SK-N-SH (cell line): ENCODE measurements around the gene TTC3. TPM values are rescaled to one million over a fixed set of nuclear protein-coding genes. Genes with fewer than 3 reads are reported as not detected.

ENCODE experiments used
- CTCF ChIA-PET: fragments of 300-600, 350-600 bp; formaldehyde crosslinking; extraction: SDS; loops from one replicate; lab custom pipeline; 2021; lab: Yijun Ruan, JAX
- POLR2A ChIA-PET: fragments of 350-600 bp; sonication (Branson Sonifier 250); formaldehyde crosslinking; extraction: SDS; loops from one replicate; lab custom pipeline; 2020; ENCODE audit warnings: antibody characterized with exemption, inconsistent platforms; lab: Yijun Ruan, JAX
- DNase-seq: peaks from one replicate; pipeline ENCODE4 v3.0.0; 2012
- H2AFZ ChIP-seq: fragments of 200-600 bp; sonication (generic); 2 replicates; pipeline ENCODE4 v1.8.1; 2016; ENCODE audit warnings: antibody characterized with exemption, mild to moderate bottlenecking, low read depth
- H3F3A ChIP-seq: fragments of 200-600 bp; sonication (generic); replicated peaks from 2 replicates; pipeline ENCODE3; 2016; ENCODE audit warnings: antibody characterized with exemption, mild to moderate bottlenecking; ENCODE audit not compliant: insufficient read depth
- H3K27ac ChIP-seq, 2 experiments: fragments of 200-500 bp in 1 of 2; fragments of 200-600 bp in 1 of 2; sonication (Bioruptor generic) in 1 of 2; sonication (generic), shearing (Covaris generic) in 1 of 2; 2 replicates each; pipeline versions ENCODE4 v1.5.1 to v1.6.1; 2014 to 2016; ENCODE audit warnings: low read depth in 2 of 2, inconsistent platforms in 1 of 2, low read length in 1 of 2, mild to moderate bottlenecking in 1 of 2, mixed read lengths in 1 of 2
- H3K27me3 ChIP-seq: fragments of 200-600 bp; sonication (generic), shearing (Covaris generic); 2 replicates; pipeline ENCODE4 v1.6.1; 2016; ENCODE audit warnings: mixed run types; ENCODE audit not compliant: insufficient read depth
- H3K36me3 ChIP-seq, 2 experiments: fragments of 200-500 bp in 1 of 2; fragments of 200-600 bp in 1 of 2; sonication (Bioruptor generic) in 1 of 2; sonication (generic) in 1 of 2; replicated peaks in 1 of 2; 2 replicates each; pipeline versions ENCODE3 to v1.5.1; 2014 to 2016; ENCODE audit warnings: low read length in 1 of 2, mild to moderate bottlenecking in 1 of 2; ENCODE audit not compliant: insufficient read depth in 2 of 2, control insufficient read depth in 1 of 2
- H3K4me1 ChIP-seq, 2 experiments: fragments of 200-500 bp in 1 of 2; fragments of 200-600 bp in 1 of 2; sonication (Bioruptor generic) in 1 of 2; sonication (generic), shearing (Covaris generic) in 1 of 2; 2 replicates each; pipeline versions ENCODE4 v1.5.1 to v1.6.1; 2014 to 2016; ENCODE audit warnings: low read depth in 1 of 2, low read length in 1 of 2, mixed run types in 1 of 2; ENCODE audit not compliant: insufficient read depth in 2 of 2, control insufficient read depth in 1 of 2
- H3K4me2 ChIP-seq: fragments of 200-600 bp; sonication (generic), shearing (Covaris generic); 2 replicates; pipeline ENCODE4 v1.6.1; 2017; ENCODE audit warnings: mixed run types
- H3K4me3 ChIP-seq, 2 experiments: fragments of 200-500 bp in 1 of 2; fragments of 200-600 bp in 1 of 2; sonication (Bioruptor generic) in 1 of 2; sonication (generic), shearing (Covaris generic) in 1 of 2; 2 replicates each; pipeline versions ENCODE4 v1.5.1 to v1.8.1; 2014 to 2016; ENCODE audit warnings: low read depth in 2 of 2, inconsistent platforms in 1 of 2, low read length in 1 of 2, mild to moderate bottlenecking in 1 of 2, mixed read lengths in 1 of 2, moderate library complexity in 1 of 2
- H3K79me2 ChIP-seq: fragments of 200-600 bp; sonication (generic); 2 replicates; pipeline ENCODE4 v1.8.1; 2017; ENCODE audit warnings: mild to moderate bottlenecking; ENCODE audit not compliant: insufficient read depth
- H3K9ac ChIP-seq: fragments of 200-600 bp; sonication (generic); 2 replicates; pipeline ENCODE4 v1.6.1; 2017; ENCODE audit warnings: mixed run types
- H3K9me2 ChIP-seq: fragments of 200-600 bp; sonication (generic); 2 replicates; pipeline ENCODE4 v1.6.1; 2017; ENCODE audit warnings: mixed run types
- H3K9me3 ChIP-seq: fragments of 200-600 bp; sonication (generic); 2 replicates; pipeline ENCODE4 v1.6.1; 2017; ENCODE audit warnings: mixed run types, mild to moderate bottlenecking, moderate library complexity
- H4K20me1 ChIP-seq: fragments of 200-600 bp; sonication (generic); 2 replicates; pipeline ENCODE4 v1.6.1; 2017; ENCODE audit warnings: mild to moderate bottlenecking, mixed run types; ENCODE audit not compliant: insufficient read depth
- CHD2 ChIP-seq: fragments of 150-350 bp; IDR thresholded peaks from 2 replicates; pipeline ENCODE4 v1.6.1; 2018; ENCODE audit warnings: low read length; ENCODE audit not compliant: partially characterized antibody
- EP300 ChIP-seq, 2 experiments: IDR thresholded peaks; 2 replicates each; pipeline versions ENCODE4 v1.4.0 to v1.6.1; 2012; ENCODE audit warnings: borderline replicate concordance in 1 of 2, low read depth in 1 of 2, low read length in 1 of 2
- FOSL2 ChIP-seq: IDR thresholded peaks from 2 replicates; pipeline ENCODE4 v1.4.0; 2012; ENCODE audit warnings: low read depth, mild to moderate bottlenecking, moderate library complexity, borderline replicate concordance
- FOXJ3 ChIP-seq: sonication (generic); formaldehyde crosslinking; IDR thresholded peaks from 2 replicates; pipeline ENCODE4 v1.5.1; 2020; ENCODE audit warnings: mild to moderate bottlenecking, missing genetic modification reagents
- GABPA ChIP-seq: IDR thresholded peaks from 2 replicates; pipeline ENCODE4 v1.4.0; 2012; ENCODE audit warnings: low read depth, mild to moderate bottlenecking
- GATA2 ChIP-seq: sonication (generic); formaldehyde crosslinking; IDR thresholded peaks from 2 replicates; pipeline ENCODE4 v1.5.0; 2020; ENCODE audit warnings: mild to moderate bottlenecking, missing genetic modification reagents
- MEF2A ChIP-seq: IDR thresholded peaks from 2 replicates; pipeline ENCODE4 v1.4.0; 2012; ENCODE audit warnings: low read depth, borderline replicate concordance
- NFIC ChIP-seq: IDR thresholded peaks from 2 replicates; pipeline ENCODE4 v1.4.0; 2012; ENCODE audit warnings: borderline replicate concordance
- POLR2AphosphoS5 ChIP-seq: IDR thresholded peaks from 2 replicates; pipeline ENCODE4 v1.6.1; 2012; ENCODE audit warnings: low read depth, low read length
- RCOR1 ChIP-seq: fragments of 150-350 bp; IDR thresholded peaks from 2 replicates; pipeline ENCODE4 v1.6.1; 2017; ENCODE audit warnings: antibody characterized with exemption, low read length
- SIN3A ChIP-seq: IDR thresholded peaks from 2 replicates; pipeline ENCODE4 v1.6.1; 2012; ENCODE audit warnings: low read depth, mild to moderate bottlenecking, low read length, moderate library complexity, borderline replicate concordance
- SMC3 ChIP-seq: IDR thresholded peaks from 2 replicates; pipeline ENCODE4 v1.6.1; 2012; ENCODE audit warnings: low read depth, low read length, improper control_type of control experiment
- TAF1 ChIP-seq: IDR thresholded peaks from 2 replicates; pipeline ENCODE4 v1.6.1; 2012; ENCODE audit warnings: low read depth, mild to moderate bottlenecking, low read length, moderate library complexity, borderline replicate concordance
- TCF12 ChIP-seq: IDR thresholded peaks from 2 replicates; pipeline ENCODE4 v1.4.0; 2012
- TEAD4 ChIP-seq: IDR thresholded peaks from 2 replicates; pipeline ENCODE4 v1.4.0; 2012; ENCODE audit warnings: mild to moderate bottlenecking, borderline replicate concordance; ENCODE audit not compliant: insufficient read depth
- YY1 ChIP-seq: IDR thresholded peaks from 2 replicates; pipeline ENCODE4 v1.4.0; 2012; ENCODE audit warnings: low read depth, mild to moderate bottlenecking
- WGBS: methylation state at CpG from one replicate; pipeline ENCODE4 v1.1.6; 2017; ENCODE audit warnings: low lambda C conversion rate; 5-methylcytosine and 5-hydroxymethylcytosine counted together
- polyA plus RNA-seq, 3 experiments: library from polyadenylated mRNA; depleted of rRNA; stranded (reverse); fragments of >200 nt; gene quantifications; 2 replicates each; pipeline ENCODE4 v1.2.3, GENCODE V29; 2012
- TF ChIP-seq, protein P1 (sequence below): IDR thresholded peaks from 2 replicates; pipeline ENCODE4; 2012
- TF ChIP-seq, protein P2 (sequence below): IDR thresholded peaks from 2 replicates; pipeline ENCODE4 v1.4.0; 2012; ENCODE audit warnings: low read depth
- TF ChIP-seq, protein P3 (sequence below): IDR thresholded peaks from 2 replicates; pipeline ENCODE4 v1.6.1; 2012; ENCODE audit warnings: mild to moderate bottlenecking, low read depth, low read length, moderate library complexity
- TF ChIP-seq, protein P4 (sequence below): fragments of 150-350 bp; IDR thresholded peaks from 2 replicates; pipeline ENCODE4 v1.6.1; 2016; ENCODE audit warnings: mild to moderate bottlenecking, low read depth, low read length
- TF ChIP-seq, protein P5 (sequence below): fragments of 200-600 bp; sonication (generic); IDR thresholded peaks from 2 replicates; pipeline ENCODE4 v1.6.1; 2017; ENCODE audit warnings: antibody characterized with exemption, mild to moderate bottlenecking, moderate library complexity

TTC3 gene
- polyA plus RNA-seq, 1 of the 3 experiments (the other 2 are of a cell fraction): 35.7 TPM

DNA sequence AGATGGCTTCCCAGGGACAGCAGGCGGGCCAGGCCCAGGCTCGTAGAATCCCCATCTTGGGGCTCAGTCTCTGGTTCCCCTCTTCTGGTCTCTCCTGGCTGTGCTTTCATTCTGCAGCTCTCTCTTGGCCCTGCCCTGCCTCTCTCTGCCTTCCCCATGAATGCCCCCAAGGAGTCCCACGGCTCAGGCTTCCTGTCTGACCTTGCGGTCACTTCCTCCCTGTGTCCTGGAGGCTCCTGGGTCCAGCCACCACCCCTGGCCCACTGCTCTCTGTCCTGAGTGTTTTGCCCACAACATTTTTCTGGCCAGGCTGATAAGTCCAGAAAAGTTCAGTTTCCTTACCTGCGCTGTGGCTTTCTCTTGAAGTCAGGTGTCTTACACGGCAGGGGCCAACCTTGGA is 29.2 kb upstream of the TTC3 start:
- no peak overlapping the region for H3K4me3 ChIP-seq
- H3K9me3 ChIP-seq: no peaks in the 10 kb centered on the region
- H3K4me2 ChIP-seq: no peak overlapping the region
- H3K79me2 ChIP-seq: no peaks in the 10 kb centered on the region
- H3K4me1 ChIP-seq: no peaks in the 10 kb centered on the region; a peak in 1 of 4 replicates
- no peaks in the 10 kb centered on the region for H3F3A ChIP-seq
- ChIA-PET POLR2A (no interaction called here), CTCF (no interaction called here)
- no peaks in the 10 kb centered on the region for H3K9me2 ChIP-seq
- H3K9ac ChIP-seq: no peak overlapping the region
- H4K20me1 ChIP-seq: no peaks in the 10 kb centered on the region
- H2AFZ ChIP-seq: no peak overlapping the region
- no peak for DNase-seq
- TF ChIP-seq TCF12 (no peak), GABPA (no peak), MEF2A (no peak), SMC3 (no peak), FOSL2 (no peak), YY1 (no peak), POLR2AphosphoS5 (no peak)
- TF ChIP-seq, protein P1, sequence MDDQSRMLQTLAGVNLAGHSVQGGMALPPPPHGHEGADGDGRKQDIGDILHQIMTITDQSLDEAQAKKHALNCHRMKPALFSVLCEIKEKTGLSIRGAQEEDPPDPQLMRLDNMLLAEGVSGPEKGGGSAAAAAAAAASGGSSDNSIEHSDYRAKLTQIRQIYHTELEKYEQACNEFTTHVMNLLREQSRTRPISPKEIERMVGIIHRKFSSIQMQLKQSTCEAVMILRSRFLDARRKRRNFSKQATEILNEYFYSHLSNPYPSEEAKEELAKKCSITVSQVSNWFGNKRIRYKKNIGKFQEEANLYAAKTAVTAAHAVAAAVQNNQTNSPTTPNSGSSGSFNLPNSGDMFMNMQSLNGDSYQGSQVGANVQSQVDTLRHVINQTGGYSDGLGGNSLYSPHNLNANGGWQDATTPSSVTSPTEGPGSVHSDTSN: no peak
- TF ChIP-seq, protein P2, sequence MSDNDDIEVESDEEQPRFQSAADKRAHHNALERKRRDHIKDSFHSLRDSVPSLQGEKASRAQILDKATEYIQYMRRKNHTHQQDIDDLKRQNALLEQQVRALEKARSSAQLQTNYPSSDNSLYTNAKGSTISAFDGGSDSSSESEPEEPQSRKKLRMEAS: no peak
- TF ChIP-seq, all 33 proteins: peak for 0
- Histone ChIP-seq H3K27ac (no peak overlapping the region), H3K27me3 (no peaks in the 10 kb centered on the region), H3K36me3 (no peaks in the 10 kb centered on the region)
- 88% methylated on average over 6 of the region's 6 CpGs for WGBS

DNA sequence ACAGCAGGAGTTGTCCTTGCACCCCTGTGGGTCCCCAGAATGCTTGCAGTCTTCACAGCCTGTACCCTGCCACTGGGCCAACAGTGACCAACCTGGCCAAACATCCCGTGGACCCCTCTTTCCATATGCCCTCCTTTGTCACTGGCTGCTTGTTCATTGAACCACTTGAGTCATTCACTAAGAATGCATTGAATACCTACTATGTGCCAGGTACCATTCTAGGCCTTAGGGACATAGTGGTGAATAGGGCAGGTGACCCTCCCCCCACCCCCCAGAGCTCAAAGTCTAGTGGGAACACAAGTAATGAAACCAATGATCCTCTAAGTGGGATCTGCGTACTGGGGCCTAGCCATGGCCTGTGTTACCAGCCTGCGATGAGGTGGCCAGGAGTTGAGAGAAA is 28.4 kb upstream of the TTC3 start:
- Histone ChIP-seq H3K27ac (no peak overlapping the region), H3K27me3 (no peaks in the 10 kb centered on the region), H3K9me2 (no peaks in the 10 kb centered on the region), H3K36me3 (no peaks in the 10 kb centered on the region), H4K20me1 (no peaks in the 10 kb centered on the region), H2AFZ (no peak overlapping the region), H3K9ac (no peak overlapping the region), H3K4me1 (no peaks in the 10 kb centered on the region; a peak in 1 of 4 replicates), H3F3A (no peaks in the 10 kb centered on the region), H3K4me2 (no peak overlapping the region), H3K4me3 (no peak overlapping the region), H3K9me3 (no peaks in the 10 kb centered on the region), H3K79me2 (no peaks in the 10 kb centered on the region)
- CTCF ChIA-PET: no interaction called here
- WGBS: 88% methylated on average over 3 of the region's 3 CpGs
- POLR2A ChIA-PET: no interaction called here
- no peak for DNase-seq
- TF ChIP-seq, protein P3, sequence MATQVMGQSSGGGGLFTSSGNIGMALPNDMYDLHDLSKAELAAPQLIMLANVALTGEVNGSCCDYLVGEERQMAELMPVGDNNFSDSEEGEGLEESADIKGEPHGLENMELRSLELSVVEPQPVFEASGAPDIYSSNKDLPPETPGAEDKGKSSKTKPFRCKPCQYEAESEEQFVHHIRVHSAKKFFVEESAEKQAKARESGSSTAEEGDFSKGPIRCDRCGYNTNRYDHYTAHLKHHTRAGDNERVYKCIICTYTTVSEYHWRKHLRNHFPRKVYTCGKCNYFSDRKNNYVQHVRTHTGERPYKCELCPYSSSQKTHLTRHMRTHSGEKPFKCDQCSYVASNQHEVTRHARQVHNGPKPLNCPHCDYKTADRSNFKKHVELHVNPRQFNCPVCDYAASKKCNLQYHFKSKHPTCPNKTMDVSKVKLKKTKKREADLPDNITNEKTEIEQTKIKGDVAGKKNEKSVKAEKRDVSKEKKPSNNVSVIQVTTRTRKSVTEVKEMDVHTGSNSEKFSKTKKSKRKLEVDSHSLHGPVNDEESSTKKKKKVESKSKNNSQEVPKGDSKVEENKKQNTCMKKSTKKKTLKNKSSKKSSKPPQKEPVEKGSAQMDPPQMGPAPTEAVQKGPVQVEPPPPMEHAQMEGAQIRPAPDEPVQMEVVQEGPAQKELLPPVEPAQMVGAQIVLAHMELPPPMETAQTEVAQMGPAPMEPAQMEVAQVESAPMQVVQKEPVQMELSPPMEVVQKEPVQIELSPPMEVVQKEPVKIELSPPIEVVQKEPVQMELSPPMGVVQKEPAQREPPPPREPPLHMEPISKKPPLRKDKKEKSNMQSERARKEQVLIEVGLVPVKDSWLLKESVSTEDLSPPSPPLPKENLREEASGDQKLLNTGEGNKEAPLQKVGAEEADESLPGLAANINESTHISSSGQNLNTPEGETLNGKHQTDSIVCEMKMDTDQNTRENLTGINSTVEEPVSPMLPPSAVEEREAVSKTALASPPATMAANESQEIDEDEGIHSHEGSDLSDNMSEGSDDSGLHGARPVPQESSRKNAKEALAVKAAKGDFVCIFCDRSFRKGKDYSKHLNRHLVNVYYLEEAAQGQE: no peak
- TF ChIP-seq RCOR1: no peak
- TF ChIP-seq SIN3A: no peak
- TF ChIP-seq, protein P4, sequence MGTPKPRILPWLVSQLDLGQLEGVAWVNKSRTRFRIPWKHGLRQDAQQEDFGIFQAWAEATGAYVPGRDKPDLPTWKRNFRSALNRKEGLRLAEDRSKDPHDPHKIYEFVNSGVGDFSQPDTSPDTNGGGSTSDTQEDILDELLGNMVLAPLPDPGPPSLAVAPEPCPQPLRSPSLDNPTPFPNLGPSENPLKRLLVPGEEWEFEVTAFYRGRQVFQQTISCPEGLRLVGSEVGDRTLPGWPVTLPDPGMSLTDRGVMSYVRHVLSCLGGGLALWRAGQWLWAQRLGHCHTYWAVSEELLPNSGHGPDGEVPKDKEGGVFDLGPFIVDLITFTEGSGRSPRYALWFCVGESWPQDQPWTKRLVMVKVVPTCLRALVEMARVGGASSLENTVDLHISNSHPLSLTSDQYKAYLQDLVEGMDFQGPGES: no peak
- TF ChIP-seq TEAD4: no peak
- no peak for TF ChIP-seq FOXJ3 (CRISPR knock-in tag)
- no peak for TF ChIP-seq GATA2 (CRISPR knock-in tag)
- TF ChIP-seq TAF1: no peak
- TF ChIP-seq CHD2: no peak
- TF ChIP-seq, protein P2: no peak
- no peak for TF ChIP-seq POLR2AphosphoS5
- TF ChIP-seq TCF12: no peak
- no peak for TF ChIP-seq EP300 (IDR thresholded peaks at IDR 0.05; ENCODE audit: borderline replicate concordance in 1 of 2, low read depth in 1 of 2, low read length in 1 of 2)
- no peak for TF ChIP-seq FOSL2
- TF ChIP-seq, protein P5, sequence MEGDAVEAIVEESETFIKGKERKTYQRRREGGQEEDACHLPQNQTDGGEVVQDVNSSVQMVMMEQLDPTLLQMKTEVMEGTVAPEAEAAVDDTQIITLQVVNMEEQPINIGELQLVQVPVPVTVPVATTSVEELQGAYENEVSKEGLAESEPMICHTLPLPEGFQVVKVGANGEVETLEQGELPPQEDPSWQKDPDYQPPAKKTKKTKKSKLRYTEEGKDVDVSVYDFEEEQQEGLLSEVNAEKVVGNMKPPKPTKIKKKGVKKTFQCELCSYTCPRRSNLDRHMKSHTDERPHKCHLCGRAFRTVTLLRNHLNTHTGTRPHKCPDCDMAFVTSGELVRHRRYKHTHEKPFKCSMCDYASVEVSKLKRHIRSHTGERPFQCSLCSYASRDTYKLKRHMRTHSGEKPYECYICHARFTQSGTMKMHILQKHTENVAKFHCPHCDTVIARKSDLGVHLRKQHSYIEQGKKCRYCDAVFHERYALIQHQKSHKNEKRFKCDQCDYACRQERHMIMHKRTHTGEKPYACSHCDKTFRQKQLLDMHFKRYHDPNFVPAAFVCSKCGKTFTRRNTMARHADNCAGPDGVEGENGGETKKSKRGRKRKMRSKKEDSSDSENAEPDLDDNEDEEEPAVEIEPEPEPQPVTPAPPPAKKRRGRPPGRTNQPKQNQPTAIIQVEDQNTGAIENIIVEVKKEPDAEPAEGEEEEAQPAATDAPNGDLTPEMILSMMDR: no peak
- no peak for TF ChIP-seq NFIC
